GM11168 (cell line): Measurements from ENCODE around the gene CHPF2.

Experiments used
- in situ Hi-C: fragments of 300-500 bp; cut with MboI; formaldehyde crosslinking; loops from one replicate; pipeline ENCODE4 v1.12.0; 2022; ENCODE audit warnings: low sequenced_read_pairs; ENCODE audit not compliant: unreplicated experiment

Gene CHPF2

GRCh38 chr7:151231080-151231479, 1.2 kb upstream of the CHPF2 start:
- in situ Hi-C loops, result no loop called here

GRCh38 chr7:151232917-151233701, 826 bp downstream of the CHPF2 start:
- in situ Hi-C loops, result no loop called here

- in situ Hi-C loops, result no loop called here
These were observed 1.5 kb downstream of the CHPF2 start for GRCh38 chr7:151233804-151234203.

DNA sequence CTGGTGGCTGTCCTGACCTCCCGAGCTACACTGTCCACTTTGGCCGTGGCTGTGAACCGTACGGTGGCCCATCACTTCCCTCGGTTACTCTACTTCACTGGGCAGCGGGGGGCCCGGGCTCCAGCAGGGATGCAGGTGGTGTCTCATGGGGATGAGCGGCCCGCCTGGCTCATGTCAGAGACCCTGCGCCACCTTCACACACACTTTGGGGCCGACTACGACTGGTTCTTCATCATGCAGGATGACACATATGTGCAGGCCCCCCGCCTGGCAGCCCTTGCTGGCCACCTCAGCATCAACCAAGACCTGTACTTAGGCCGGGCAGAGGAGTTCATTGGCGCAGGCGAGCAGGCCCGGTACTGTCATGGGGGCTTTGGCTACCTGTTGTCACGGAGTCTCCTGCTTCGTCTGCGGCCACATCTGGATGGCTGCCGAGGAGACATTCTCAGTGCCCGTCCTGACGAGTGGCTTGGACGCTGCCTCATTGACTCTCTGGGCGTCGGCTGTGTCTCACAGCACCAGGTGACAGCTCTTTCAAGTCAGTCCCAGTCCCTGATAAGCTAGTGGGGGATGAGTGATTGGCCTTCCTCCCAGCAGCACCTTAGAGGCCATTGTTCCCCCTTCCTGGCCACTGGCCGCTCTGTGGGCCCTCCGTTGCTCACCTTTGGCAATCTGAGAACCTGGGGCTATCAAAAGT, 3.0 kb downstream of the CHPF2 start:
- in situ Hi-C loops, result no loop called here

GRCh38 chr7:151236406-151236805, 4.1 kb downstream of the CHPF2 start:
- in situ Hi-C loops, result no loop called here

GRCh38 chr7:151237244-151238189, 5.2 kb downstream of the CHPF2 start:
- in situ Hi-C loops, result no loop called here

DNA sequence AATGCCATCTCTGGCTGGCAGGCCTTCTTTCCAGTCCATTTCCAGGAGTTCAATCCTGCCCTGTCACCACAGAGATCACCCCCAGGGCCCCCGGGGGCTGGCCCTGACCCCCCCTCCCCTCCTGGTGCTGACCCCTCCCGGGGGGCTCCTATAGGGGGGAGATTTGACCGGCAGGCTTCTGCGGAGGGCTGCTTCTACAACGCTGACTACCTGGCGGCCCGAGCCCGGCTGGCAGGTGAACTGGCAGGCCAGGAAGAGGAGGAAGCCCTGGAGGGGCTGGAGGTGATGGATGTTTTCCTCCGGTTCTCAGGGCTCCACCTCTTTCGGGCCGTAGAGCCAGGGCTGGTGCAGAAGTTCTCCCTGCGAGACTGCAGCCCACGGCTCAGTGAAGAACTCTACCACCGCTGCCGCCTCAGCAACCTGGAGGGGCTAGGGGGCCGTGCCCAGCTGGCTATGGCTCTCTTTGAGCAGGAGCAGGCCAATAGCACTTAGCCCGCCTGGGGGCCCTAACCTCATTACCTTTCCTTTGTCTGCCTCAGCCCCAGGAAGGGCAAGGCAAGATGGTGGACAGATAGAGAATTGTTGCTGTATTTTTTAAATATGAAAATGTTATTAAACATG, 6.0 kb downstream of the CHPF2 start:
- in situ Hi-C loops, result no loop called here

DNA sequence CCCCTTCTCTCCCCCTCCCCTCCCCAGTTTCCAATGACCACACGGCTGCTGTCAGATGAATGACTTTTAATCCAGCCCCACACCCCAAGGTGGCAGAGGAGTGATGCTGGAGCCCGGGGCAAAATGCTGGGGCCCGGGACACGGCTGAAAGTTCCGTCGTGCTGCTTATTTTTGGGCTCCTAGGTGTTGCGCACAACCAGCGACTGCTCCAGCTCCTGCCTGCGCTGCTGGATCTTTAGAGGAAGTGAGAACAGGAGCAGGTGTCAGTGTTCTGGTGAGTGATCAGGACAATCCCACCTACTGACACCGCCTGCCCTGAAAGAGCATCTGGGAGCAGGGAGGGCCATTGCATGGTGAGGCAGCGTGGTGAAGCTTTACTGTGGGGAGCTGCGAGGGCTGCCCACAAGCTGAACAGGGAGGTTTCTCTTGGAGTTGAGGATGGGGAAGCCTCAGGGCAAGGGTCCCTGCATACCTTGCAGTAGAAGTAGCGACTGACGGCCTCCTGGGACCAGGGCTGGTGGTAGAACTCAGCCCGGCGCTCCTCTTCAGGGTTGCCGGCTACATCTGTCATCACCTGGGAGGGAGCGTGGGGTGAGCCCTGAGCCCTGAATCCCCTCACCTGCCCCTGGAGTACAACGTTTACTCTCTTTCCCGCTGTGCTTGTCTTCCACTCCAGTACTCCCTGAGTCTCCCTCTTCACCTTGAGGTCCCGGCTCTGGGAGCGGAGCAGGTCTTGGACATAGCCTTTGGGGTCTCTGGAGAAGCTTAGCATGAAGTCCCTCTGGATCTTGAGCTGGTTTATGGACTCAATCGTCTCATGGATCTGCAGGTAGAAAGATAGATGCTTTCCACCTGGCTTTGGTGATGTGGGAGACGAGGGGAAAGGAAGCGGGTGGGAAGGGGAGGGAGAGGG, 6.9 kb downstream of the CHPF2 start:
- in situ Hi-C loops, result no loop called here

GRCh38 chr7:151239837-151240459, 7.7 kb downstream of the CHPF2 start:
- in situ Hi-C loops, result no loop called here

- in situ Hi-C loops, result no loop called here
These were observed 8.3 kb downstream of the CHPF2 start for GRCh38 chr7:151240536-151240935.

DNA sequence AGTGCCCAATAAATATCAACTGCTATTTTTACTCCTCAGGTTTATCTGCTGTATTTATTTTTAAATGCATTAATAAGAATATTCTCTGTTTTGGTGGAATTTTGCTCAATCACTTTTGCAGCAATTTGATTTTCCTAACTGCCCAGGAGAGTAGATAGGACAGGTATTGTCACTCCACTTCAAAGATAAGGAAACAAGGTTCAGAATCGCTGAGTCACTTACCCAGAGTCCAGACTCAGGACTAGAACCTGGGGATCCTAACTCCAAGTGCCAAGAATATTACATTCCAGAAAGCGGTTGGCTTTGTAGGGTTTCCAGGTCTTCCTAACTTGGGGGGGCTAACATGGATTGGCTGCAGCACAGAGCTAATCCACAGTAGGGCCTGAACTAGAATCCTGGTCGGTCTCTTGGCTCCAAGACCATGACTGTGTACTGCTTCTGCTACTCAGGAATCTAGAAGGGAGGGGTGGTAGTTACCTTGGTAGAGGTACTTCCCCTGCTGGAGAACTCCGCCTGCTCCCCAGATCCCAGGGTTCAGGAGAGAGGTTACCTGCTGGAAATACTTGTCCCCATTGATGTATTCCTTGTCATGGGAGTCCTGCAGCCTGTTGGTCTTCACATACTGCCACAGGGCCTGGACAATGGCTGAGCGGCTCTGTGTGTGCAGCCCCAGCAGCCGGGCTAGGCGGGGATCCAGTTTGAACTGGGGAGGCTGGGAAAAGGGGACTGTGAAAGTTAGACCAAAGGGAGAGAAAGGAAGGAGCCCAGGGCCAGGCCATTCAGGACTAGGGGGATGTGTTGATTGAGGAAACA, 8.9 kb downstream of the CHPF2 start:
- in situ Hi-C loops, result no loop called here

- in situ Hi-C loops, result no loop called here
These were observed 9.4 kb downstream of the CHPF2 start for GRCh38 chr7:151241755-151242096.

DNA sequence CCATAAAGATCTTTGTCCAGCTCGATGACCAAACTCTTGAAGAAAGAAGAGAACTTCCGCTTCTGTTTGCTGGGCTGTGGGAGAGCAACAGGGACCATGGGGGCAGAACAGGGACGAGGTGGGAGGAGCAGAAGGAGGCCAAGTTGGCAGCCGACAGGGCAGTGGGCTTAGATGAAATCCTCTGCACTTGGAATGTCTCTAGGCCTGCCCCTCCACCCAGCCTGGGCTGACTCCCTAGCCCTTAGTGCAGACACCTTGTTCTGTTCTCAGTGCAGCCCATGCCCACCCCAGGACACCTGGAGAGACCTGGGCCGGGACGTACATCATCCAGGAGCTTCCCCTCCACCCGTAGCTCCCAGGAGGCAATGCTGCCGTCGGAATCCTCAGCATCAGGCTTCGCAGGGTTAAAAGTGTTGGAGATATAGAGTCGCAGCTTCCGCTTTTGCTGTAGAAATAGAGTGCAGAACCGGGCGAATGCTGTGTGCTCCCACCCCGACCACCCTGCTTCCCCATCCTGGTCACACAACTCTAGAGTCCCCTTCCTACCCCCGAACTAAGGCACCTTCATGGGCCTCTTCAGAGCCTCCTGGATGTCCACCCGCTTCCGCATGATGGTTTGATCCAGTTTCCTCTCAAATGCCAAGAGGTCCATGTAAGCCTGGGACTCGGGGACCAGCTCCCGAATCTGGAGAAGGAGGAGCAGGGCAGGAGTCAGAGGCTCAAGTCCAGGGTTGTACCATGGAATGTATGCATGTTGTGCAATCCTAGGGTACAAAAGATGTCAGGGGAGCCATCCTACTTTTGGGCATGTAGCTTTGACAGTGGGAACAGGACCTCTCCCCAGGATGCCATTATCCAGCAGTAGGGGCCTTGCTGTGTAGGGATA, 10.1 kb downstream of the CHPF2 start:
- in situ Hi-C loops, result no loop called here

DNA sequence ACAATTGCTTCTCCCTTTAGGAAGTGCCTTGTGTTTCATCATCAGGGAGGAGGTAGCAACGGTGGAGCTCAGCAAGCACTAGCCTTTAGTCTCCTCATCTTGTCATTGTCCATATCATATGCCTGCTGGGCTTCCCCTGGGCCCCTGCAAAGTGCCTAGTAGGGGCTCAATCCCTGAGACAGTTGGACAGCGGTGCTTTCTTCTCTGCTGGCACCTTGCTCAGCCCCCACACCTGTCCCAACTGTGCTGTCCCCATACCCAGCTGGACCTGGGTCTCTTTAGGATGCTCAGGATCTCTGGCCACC, 10.7 kb downstream of the CHPF2 start:
- in situ Hi-C loops, result no loop called here

GRCh38 chr7:151243408-151244195, 11.3 kb downstream of the CHPF2 start:
- in situ Hi-C loops, result no loop called here

DNA sequence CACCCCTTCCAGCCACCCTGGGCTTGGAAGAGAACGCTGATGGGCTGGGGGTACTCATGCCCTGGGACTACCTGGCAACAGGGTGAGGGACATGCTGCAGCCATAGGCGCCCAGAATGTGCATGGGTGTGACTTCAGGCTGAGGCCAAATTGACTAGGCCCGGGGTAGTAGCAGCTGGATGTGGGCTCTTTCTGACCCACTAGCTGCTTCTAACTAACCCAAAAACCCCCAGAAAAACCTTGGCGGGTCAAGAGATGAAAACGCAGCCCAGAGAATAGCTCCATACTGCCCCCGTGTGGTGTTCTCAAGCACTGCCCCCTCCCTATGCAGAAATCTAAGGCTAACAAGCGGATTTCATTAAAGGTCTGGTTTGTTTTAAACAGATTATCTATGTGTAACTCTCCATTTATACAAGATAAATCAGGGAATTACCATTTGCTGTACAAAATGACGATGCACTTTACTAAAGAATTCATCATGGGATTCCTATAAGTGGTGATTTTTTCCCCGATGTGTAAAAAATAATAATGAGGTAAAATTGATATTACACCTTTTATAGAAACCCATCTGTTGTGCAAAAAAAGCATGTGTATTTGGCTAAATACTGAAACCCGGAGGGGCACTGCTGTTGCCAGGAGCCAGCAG, 12.0 kb downstream of the CHPF2 start:
- in situ Hi-C loops, result no loop called here
